Thyroid gland (tissue), 4 donors: ENCODE measurements around the gene IFITM10.
"Not testable (repeated sequence)": the region's sequence is repeated elsewhere in the genome, so short reads cannot be mapped to it uniquely, and the experiment has no call there.

Experiments
- POLR2A ChIP-seq, 2 donors: fragments of 450-650 bp; IDR thresholded peaks; one replicate each; pipeline ENCODE4 v1.6.1; 2017; ENCODE audit warnings: antibody characterized with exemption in 2 of 2, mild to moderate bottlenecking in 2 of 2, moderate library complexity in 1 of 2
- TF ChIP-seq, protein P1 (sequence below), 6 experiments: fragments of 200-600 bp in 3 of 6; fragments of 450-650 bp in 3 of 6; sonication (generic) in 3 of 6; IDR thresholded peaks; one replicate each; pipeline ENCODE4 v1.5.1; 2016 to 2019; ENCODE audit warnings: antibody characterized with exemption in 6 of 6, mild to moderate bottlenecking in 2 of 6, inconsistent platforms in 1 of 6, moderate library complexity in 1 of 6

DNA sequence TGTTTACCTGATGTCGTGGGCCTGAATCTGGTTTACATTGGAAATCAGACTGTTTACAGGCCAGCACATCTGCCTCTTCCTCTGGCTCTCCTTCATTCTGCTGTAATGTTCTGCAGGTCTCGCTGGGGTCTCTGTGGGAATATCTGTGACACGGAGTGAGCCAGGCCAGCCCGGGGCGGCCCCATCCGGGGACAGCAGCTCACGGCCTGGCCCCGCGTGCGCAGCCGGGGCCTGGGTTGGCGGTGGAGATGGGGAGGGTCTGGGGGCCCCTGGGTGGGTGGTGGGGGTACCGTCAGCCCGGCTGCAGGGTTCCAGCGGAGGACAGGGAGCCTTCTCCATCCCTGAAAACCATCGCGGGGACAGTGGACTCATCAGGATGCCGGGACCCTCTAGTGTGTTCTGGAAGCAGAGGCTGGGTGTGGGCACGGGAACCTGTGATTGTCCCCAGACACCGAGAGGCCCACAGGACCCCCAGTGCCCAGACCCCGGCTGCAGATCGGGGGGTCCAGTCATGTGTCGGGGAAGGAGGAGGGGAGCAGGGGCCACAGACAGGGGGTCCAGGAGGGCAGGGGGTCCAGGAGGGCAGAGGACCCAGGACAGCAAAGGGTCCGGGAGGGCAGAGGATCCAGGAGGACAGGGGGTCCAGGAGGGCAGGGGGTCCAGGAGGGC is 66.4 kb downstream of the IFITM10 start:
- TF ChIP-seq, protein P1, sequence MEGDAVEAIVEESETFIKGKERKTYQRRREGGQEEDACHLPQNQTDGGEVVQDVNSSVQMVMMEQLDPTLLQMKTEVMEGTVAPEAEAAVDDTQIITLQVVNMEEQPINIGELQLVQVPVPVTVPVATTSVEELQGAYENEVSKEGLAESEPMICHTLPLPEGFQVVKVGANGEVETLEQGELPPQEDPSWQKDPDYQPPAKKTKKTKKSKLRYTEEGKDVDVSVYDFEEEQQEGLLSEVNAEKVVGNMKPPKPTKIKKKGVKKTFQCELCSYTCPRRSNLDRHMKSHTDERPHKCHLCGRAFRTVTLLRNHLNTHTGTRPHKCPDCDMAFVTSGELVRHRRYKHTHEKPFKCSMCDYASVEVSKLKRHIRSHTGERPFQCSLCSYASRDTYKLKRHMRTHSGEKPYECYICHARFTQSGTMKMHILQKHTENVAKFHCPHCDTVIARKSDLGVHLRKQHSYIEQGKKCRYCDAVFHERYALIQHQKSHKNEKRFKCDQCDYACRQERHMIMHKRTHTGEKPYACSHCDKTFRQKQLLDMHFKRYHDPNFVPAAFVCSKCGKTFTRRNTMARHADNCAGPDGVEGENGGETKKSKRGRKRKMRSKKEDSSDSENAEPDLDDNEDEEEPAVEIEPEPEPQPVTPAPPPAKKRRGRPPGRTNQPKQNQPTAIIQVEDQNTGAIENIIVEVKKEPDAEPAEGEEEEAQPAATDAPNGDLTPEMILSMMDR (IDR thresholded peaks at IDR 0.05), result not testable (repeated sequence)
- TF ChIP-seq POLR2A (IDR thresholded peaks at IDR 0.05), result not testable (repeated sequence)
